Stimulated activated CD8-positive, alpha-beta memory T cell treated with anti-CD3 and anti-CD28 coated beads, Interleukin-15, amount 100 ng/mL, for 1 hour (primary cell): Measurements from ENCODE around the gene CTNNAL1.
"Not testable (repeated sequence)": the region's sequence is repeated elsewhere in the genome, so short reads cannot be mapped to it uniquely, and the experiment has no call there.

Source experiments
- DNase-seq: peaks from one replicate; pipeline ENCODE4 v3.0.0-alpha.2; 2020; ENCODE audit warnings: low read depth

CTNNAL1 gene, protein sequence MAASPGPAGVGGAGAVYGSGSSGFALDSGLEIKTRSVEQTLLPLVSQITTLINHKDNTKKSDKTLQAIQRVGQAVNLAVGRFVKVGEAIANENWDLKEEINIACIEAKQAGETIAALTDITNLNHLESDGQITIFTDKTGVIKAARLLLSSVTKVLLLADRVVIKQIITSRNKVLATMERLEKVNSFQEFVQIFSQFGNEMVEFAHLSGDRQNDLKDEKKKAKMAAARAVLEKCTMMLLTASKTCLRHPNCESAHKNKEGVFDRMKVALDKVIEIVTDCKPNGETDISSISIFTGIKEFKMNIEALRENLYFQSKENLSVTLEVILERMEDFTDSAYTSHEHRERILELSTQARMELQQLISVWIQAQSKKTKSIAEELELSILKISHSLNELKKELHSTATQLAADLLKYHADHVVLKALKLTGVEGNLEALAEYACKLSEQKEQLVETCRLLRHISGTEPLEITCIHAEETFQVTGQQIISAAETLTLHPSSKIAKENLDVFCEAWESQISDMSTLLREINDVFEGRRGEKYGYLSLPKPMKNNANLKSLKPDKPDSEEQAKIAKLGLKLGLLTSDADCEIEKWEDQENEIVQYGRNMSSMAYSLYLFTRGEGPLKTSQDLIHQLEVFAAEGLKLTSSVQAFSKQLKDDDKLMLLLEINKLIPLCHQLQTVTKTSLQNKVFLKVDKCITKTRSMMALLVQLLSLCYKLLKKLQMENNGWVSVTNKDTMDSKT

DNA sequence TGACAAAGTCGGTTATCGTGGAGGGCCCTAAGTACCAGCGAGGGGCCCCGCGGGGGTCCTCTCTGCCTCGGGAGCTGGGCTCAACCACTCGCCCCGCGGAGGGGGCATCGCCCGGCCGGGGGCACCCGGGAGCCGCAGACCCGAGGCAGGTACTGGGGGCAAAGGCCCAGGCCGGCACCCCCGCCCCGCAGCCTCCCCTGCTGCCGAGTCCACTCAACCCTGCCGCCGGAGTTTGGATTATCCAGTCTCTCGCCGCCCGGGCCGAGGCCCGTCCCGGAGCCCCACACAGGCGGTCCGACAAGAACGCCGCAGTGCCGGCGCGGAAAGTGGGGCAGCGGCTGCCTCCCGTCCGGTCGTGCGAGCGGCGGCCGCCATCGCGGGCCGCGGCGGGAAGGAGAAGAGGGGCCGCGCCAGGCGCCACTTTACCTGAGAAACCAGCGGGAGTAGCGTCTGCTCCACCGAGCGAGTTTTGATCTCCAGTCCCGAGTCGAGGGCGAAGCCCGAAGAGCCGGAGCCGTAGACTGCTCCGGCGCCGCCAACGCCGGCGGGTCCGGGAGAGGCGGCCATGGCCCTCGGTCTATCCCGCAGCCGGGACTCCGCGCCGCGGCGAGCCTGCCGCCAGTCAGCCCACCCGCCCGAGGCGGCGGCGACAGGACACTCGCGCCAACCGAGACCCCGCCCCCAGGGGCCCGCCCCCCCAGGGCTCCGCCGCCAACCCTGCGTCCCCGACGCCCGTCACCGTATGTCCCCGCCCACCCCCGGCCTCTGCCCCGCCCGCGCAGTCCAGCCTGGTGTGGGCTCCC is at the start of gene CTNNAL1:
CTNNAL1 (minus strand) TSS at position 624 of the 803 bp plus-strand sequence; CDS start at position 567, 57 bp downstream.
- DNase-seq: peak; percentile 71

- no peak for DNase-seq
Observed at GRCh38 chr9:109062543-109062942, 49.2 kb upstream of the CTNNAL1 start.

GRCh38 chr9:109060191-109060590 is 46.9 kb upstream of the CTNNAL1 start:
- DNase-seq: no peak

DNA sequence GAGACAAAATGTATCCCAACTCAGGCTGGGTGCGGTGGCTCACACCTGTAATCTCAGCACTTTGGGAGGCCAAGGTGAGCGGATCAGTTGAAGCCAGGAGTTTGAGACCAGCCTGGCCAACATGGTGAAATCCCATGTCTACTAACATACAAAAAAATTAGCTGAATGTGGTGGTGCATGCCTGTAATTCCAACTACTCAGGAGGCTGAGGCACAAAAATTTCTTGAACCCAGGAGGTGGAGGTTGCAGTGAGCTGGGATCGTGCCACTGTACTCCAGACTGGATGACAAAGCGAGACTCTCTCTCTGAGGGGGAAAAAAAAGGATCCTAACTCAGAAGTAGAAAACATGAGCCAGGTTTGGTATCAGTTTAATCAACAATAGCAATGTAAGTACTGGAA is 39.8 kb upstream of the CTNNAL1 start:
- not testable (repeated sequence) for DNase-seq

GRCh38 chr9:109052416-109052815 is 39.1 kb upstream of the CTNNAL1 start:
- no peak for DNase-seq

DNA sequence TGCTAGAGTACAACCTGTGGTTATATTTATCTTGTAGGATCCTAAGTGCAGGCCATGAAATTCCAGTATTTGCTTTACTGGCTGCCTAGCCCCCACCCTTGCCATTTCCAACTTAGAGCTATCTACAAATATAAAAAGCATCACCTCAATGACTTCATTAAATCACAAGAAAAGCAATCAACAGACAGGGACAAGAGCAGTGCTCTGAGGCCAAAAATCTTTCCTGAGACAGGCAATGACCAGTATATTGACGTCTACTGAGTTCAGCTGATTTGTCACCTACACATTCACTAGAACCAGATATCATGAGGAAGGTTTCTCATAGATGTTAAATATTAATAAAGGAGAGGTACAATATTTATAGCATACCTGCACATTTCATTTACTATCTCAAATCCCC is 38.4 kb upstream of the CTNNAL1 start:
- no peak for DNase-seq

DNA sequence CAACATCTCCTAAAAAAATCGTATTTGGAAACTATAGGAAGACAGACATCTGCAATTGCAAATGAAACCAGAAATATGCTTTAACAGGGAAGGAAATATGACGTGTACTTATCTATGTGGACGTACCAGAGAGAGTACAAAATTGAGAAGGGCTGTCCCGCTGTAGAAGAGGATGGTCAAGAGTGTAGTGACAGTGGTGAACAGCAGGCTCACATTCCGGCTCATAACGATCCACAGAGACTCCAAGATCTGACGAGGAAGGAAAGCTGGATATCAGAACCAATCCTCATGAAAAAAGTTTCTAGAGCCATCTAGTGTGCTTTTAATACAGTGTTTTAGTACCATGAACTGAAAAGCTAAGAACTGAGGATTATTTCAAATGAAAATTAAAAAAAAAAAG is 37.1 kb upstream of the CTNNAL1 start:
- no peak for DNase-seq

GRCh38 chr9:109048822-109049221 is 35.5 kb upstream of the CTNNAL1 start:
- DNase-seq: no peak

GRCh38 chr9:109047259-109047658 is 34.0 kb upstream of the CTNNAL1 start:
- no peak for DNase-seq

GRCh38 chr9:109046346-109046745 is 33.0 kb upstream of the CTNNAL1 start:
- no peak for DNase-seq

DNA sequence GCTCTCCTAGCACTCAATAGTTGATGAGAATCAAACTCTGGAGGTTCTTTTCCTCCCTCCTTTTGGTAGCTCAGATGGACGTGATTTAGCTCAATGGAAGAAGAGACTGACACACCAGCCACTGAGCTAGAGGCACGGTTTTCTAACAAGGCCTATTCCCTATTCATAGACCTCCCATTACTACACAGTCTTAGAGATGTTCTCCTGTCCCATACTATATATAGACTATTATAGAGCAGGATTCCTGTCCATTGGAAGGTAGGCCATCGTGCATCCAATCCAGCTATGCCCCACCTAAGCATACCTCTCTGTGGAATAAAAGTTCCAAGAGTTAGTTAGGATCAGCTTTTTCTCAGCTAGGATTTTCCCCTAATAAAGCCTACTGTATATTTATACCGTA is 30.3 kb upstream of the CTNNAL1 start:
- DNase-seq: no peak

DNA sequence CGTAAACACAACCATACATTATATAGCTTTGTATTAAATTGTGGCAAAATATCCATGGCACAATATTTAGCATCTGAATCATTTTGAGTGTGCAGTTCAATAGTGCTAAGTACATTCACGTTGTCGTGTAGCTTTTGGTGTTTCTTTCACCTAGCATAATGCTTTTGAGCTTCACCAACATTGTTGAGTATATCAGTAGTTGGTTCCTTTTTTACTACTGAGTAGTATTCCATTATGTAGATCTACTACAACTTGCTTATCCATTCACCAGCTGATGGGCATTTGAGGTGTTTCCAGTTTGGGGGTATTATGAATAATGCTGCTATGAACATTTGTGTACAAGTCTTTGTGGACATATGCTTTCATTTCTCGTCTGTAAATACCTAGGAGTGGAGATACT is 27.3 kb upstream of the CTNNAL1 start:
- DNase-seq: no peak

GRCh38 chr9:109039539-109039938 is 26.2 kb upstream of the CTNNAL1 start:
- DNase-seq: no peak

DNA sequence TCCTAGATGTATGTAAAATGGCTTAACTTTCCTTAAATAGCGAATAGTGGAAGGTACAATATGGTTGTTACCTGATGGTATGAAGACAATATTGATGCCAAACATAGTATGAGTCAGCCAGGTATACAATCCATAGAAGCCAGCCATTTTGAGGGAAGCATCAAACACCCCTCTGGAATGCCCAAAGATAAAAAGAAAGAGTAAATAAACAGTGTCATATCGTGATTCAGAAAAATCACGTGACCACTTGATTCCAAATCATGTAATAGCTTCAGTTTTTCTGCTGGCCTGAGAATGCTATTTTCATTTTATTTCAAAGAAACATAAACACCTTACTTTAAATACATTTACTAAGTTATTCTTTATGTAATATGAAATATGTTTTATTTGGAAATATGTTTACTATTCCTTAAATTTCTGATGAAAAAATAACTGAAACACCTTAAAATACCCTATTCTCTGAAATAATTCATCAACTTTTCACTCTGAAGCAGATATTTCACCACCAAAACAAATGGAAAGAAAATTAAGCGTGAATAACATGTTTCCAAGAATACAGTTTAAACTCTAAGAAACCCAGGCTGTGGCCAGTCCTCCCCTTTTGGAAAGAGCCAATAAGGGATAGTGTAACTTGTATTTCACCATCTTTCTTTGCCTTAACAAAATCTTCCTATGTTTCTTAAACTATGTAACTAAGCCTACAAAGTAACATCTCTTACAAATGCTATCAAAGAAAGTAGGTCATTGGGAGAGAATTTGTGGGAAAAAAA is 24.8 kb upstream of the CTNNAL1 start:
- DNase-seq: no peak

- DNase-seq: no peak
Observed at GRCh38 chr9:109036744-109037680, 23.7 kb upstream of the CTNNAL1 start.

- no peak for DNase-seq
Observed at GRCh38 chr9:109035684-109036423, 22.6 kb upstream of the CTNNAL1 start.

DNA sequence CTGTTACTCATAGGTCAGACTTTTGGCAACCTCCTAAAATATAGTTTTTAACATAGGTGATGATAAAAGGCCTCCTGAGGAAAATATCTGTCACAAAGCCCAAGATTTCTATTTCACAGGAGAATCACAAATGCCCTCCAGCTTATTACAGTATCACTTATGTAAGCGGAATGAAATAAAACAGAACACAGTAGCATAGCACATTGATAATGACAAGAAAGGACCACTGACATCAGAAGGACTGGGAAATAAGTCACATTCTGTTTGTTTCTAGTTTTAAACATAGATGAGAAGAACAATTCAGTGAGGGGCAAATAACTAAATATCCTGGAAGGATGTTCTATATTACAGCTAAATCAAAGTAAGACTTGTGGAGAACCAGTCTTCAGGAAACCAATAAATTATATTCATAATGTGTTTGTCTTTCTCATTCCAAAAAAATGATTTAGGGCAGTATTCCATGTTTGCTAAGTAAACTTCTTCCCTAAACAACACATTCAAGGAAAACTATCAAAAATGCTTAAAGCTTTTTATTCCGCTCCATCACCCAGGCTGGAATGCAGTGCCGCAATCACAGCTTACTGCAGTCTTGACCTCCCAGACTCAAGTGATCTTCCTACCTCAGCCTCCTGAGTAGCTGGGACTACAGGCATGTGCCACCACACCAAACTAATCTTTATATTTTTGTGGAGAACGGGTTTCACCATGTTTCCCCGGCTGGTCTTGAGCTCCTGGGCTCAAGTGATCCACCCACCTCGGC is 20.8 kb upstream of the CTNNAL1 start:
- no peak for DNase-seq

DNA sequence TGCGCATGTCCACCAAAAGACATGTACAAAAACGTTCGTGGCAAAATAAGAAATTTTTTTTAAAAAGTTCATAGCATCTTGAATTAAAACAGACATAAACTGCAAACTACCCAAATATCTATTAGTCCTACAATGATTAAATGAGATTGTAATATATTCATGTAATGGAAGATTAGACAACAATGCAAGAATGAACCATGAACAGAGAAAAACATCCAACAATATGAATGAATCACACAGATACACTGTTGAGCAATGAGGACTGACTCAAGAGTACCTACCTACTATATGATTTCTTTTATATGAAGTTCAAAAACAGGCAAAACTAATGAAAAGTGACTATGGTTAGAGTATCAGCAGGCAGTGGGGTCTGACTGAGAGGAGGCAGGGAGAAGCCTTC is 17.9 kb upstream of the CTNNAL1 start:
- DNase-seq: no peak

- no peak for DNase-seq
Observed at GRCh38 chr9:109030426-109030825, 17.1 kb upstream of the CTNNAL1 start.
